ENCODE measurements around the gene NRXN3. TPM values are rescaled to one million over a fixed set of nuclear protein-coding genes. Genes with fewer than 3 reads are reported as not detected.

The NRXN3 gene
- total and polyA plus RNA-seq, 2 donors (not counting 1 experiment from before 2014, with no cell fraction given): 0.83 to 34.6 TPM

GRCh38 chr14:78737601-78738000 lies 567.4 kb downstream of the NRXN3 start:
- TF ChIP-seq EZH2 (IDR thresholded peaks at IDR 0.05; ENCODE audit: low read length, missing control alignments) (no peak), CTCF (conservative IDR thresholded peaks at IDR 0.05 in 1 of 2, IDR thresholded peaks at IDR 0.05 in 1 of 2; ENCODE audit: low read depth in 1 of 2, low read length in 2 of 2) (no peak)
- H3K4me3 ChIP-seq (replicated peaks in 1 of 4; ENCODE audit: control extremely low read depth in 1 of 4, insufficient read depth in 1 of 4, low read depth in 3 of 4, low read length in 4 of 4): no peak overlapping the region
- DNase-seq (ENCODE audit: low read depth in 2 of 2): no peak

GRCh38 chr14:78746086-78746595 lies 576.0 kb downstream of the NRXN3 start:
- no peaks in the 10 kb centered on the region for H3K4me1 ChIP-seq (ENCODE audit: control insufficient read depth, extremely low read depth, insufficient read depth, low read length)
- TF ChIP-seq EZH2 (IDR thresholded peaks at IDR 0.05; ENCODE audit: low read length, missing control alignments): no peak
- TF ChIP-seq CTCF (conservative IDR thresholded peaks at IDR 0.05 in 1 of 2, IDR thresholded peaks at IDR 0.05 in 1 of 2; ENCODE audit: low read depth in 1 of 2, low read length in 2 of 2): no peak
- no peak for DNase-seq (ENCODE audit: low read depth in 2 of 2)

More at GRCh38 chr14:78737601-78738000, 567.4 kb downstream of the NRXN3 start:
- Histone ChIP-seq H3K27me3 (ENCODE audit: control insufficient read depth, insufficient read depth, low read length) (no peaks in the 10 kb centered on the region), H3K36me3 (ENCODE audit: control insufficient read depth, insufficient read depth, low read length) (no peaks in the 10 kb centered on the region), H3K79me2 (ENCODE audit: control insufficient read depth, insufficient read depth, low read length) (no peaks in the 10 kb centered on the region), H3K9ac (ENCODE audit: insufficient read depth, low read length) (no peak overlapping the region), H3K9me3 (ENCODE audit: control insufficient read depth, insufficient read depth, low read depth, low read length) (no peaks in the 10 kb centered on the region), H3K27ac (ENCODE audit: insufficient read depth, low read length) (no peak overlapping the region), H3K4me1 (ENCODE audit: control insufficient read depth, extremely low read depth, insufficient read depth, low read length) (no peaks in the 10 kb centered on the region), H3K4me2 (ENCODE audit: extremely low read depth, insufficient read depth, low read length) (no peak overlapping the region), H2AFZ (ENCODE audit: low read length) (no peak overlapping the region), H4K20me1 (ENCODE audit: control insufficient read depth, extremely low read depth, insufficient read depth, low read length) (no peaks in the 10 kb centered on the region)

GRCh38 chr14:78747813-78748212 lies 577.6 kb downstream of the NRXN3 start:
- Histone ChIP-seq H3K27me3 (ENCODE audit: control insufficient read depth, insufficient read depth, low read length) (no peaks in the 10 kb centered on the region), H3K27ac (ENCODE audit: insufficient read depth, low read length) (no peak overlapping the region), H3K9ac (ENCODE audit: insufficient read depth, low read length) (no peak overlapping the region), H3K4me1 (ENCODE audit: control insufficient read depth, extremely low read depth, insufficient read depth, low read length) (no peaks in the 10 kb centered on the region), H4K20me1 (ENCODE audit: control insufficient read depth, extremely low read depth, insufficient read depth, low read length) (no peaks in the 10 kb centered on the region), H2AFZ (ENCODE audit: low read length) (no peak overlapping the region), H3K9me3 (ENCODE audit: control insufficient read depth, insufficient read depth, low read depth, low read length) (no peaks in the 10 kb centered on the region), H3K79me2 (ENCODE audit: control insufficient read depth, insufficient read depth, low read length) (no peaks in the 10 kb centered on the region), H3K4me2 (ENCODE audit: extremely low read depth, insufficient read depth, low read length) (no peak overlapping the region), H3K36me3 (ENCODE audit: control insufficient read depth, insufficient read depth, low read length) (no peaks in the 10 kb centered on the region), H3K4me3 (replicated peaks in 1 of 4; ENCODE audit: control extremely low read depth in 1 of 4, insufficient read depth in 1 of 4, low read depth in 3 of 4, low read length in 4 of 4) (peak overlapping the region in 1 of 4 experiments; percentile 17)
- no peak for DNase-seq (ENCODE audit: low read depth in 2 of 2)
- no peak for TF ChIP-seq EZH2 (IDR thresholded peaks at IDR 0.05; ENCODE audit: low read length, missing control alignments)
- no peak for TF ChIP-seq CTCF (conservative IDR thresholded peaks at IDR 0.05 in 1 of 2, IDR thresholded peaks at IDR 0.05 in 1 of 2; ENCODE audit: low read depth in 1 of 2, low read length in 2 of 2)

More at GRCh38 chr14:78746086-78746595, 576.0 kb downstream of the NRXN3 start:
- H3K79me2 ChIP-seq (ENCODE audit: control insufficient read depth, insufficient read depth, low read length): no peaks in the 10 kb centered on the region
- H3K36me3 ChIP-seq (ENCODE audit: control insufficient read depth, insufficient read depth, low read length): no peaks in the 10 kb centered on the region
- no peaks in the 10 kb centered on the region for H4K20me1 ChIP-seq (ENCODE audit: control insufficient read depth, extremely low read depth, insufficient read depth, low read length)
- no peaks in the 10 kb centered on the region for H3K27me3 ChIP-seq (ENCODE audit: control insufficient read depth, insufficient read depth, low read length)
- H3K4me2 ChIP-seq (ENCODE audit: extremely low read depth, insufficient read depth, low read length): no peak overlapping the region
- H2AFZ ChIP-seq (ENCODE audit: low read length): no peak overlapping the region
- H3K9me3 ChIP-seq (ENCODE audit: control insufficient read depth, insufficient read depth, low read depth, low read length): no peaks in the 10 kb centered on the region
- no peak overlapping the region for H3K4me3 ChIP-seq (replicated peaks in 1 of 4; ENCODE audit: control extremely low read depth in 1 of 4, insufficient read depth in 1 of 4, low read depth in 3 of 4, low read length in 4 of 4)
- H3K9ac ChIP-seq (ENCODE audit: insufficient read depth, low read length): no peak overlapping the region
- H3K27ac ChIP-seq (ENCODE audit: insufficient read depth, low read length): no peak overlapping the region

All from fibroblast of lung (primary cell).